Ovary (tissue), 9 donors: ENCODE results near the gene PGGHG. TPM values are rescaled to one million over a fixed set of nuclear protein-coding genes. Genes with fewer than 3 reads are reported as not detected.
"Not testable (repeated sequence)": the region's sequence is repeated elsewhere in the genome, so short reads cannot be mapped to it uniquely, and the experiment has no call there.

ENCODE experiments used
- DNase-seq, 5 donors: peaks; one replicate each; pipeline ENCODE4 v3.0.0-alpha.2; 2019 to 2020
- H3K27ac ChIP-seq, 2 donors: fragments of 200-600 bp; one replicate each; pipeline versions ENCODE4 v1.5.1 to v1.8.0; 2019 to 2022
- H3K27me3 ChIP-seq: fragments of 200-600 bp; one replicate; pipeline ENCODE4 v1.8.0; 2022
- H3K36me3 ChIP-seq: fragments of 200-600 bp; sonication (generic); one replicate; pipeline ENCODE4 v1.5.1; 2019
- H3K4me1 ChIP-seq: one replicate; pipeline ENCODE4 v1.8.1; 2013; ENCODE audit warnings: mild to moderate bottlenecking, moderate library complexity; ENCODE audit not compliant: insufficient read depth
- H3K4me3 ChIP-seq: fragments of 200-600 bp; sonication (generic); one replicate; pipeline ENCODE4 v1.5.1; 2017
- H3K9me3 ChIP-seq, 2 donors: fragments of 200-600 bp in 1 of 2; sonication (generic) in 1 of 2; one replicate each; pipeline versions ENCODE4 v1.5.1 to v1.8.1; 2013 to 2019; ENCODE audit warnings: mild to moderate bottlenecking in 1 of 2, moderate library complexity in 1 of 2
- CTCF ChIP-seq, 3 donors: fragments of 450-650 bp in 2 of 3; fragments of 200-600 bp in 1 of 3; IDR thresholded peaks; one replicate each; pipeline versions ENCODE4 v1.5.1 to v1.8.0; 2016 to 2022; ENCODE audit warnings: antibody characterized with exemption in 3 of 3, mild to moderate bottlenecking in 1 of 3
- EP300 ChIP-seq: sonication (generic); formaldehyde crosslinking; IDR thresholded peaks from one replicate; pipeline ENCODE4 v1.6.1; 2017; ENCODE audit warnings: antibody characterized with exemption
- POLR2A ChIP-seq: fragments of 450-650 bp; IDR thresholded peaks from one replicate; pipeline ENCODE4 v1.6.1; 2017; ENCODE audit warnings: antibody characterized with exemption, mild to moderate bottlenecking, moderate library complexity
- WGBS, 3 donors: extraction: QIAGEN DNeasy Blood & Tissue Kit in 1 of 3; methylation state at CpG; one replicate each; pipeline versions ENCODE4 v1.1.5 to v1.1.7; 2013 to 2017; 5-methylcytosine and 5-hydroxymethylcytosine counted together
- intact Hi-C, 4 donors: fragments of 100-400 bp; cut with DNase I; formaldehyde crosslinking; loops; one replicate each; pipeline versions ENCODE4 v1.11.0 to v1.15.1; 2022 to 2023
- polyA plus RNA-seq, 2 donors: library from polyadenylated mRNA; stranded (reverse); fragments of 200-250 nt in 1 of 2; fragments of 350-450 nt in 1 of 2; fragmentation: Illumina TruSeq in 1 of 2; extraction: RNeasy Lipid Tissue Mini Kit (QIAGEN cat#74804) in 1 of 2; gene quantifications; one replicate each; pipeline ENCODE4 v1.2.3, GENCODE V29; 2013 to 2014
- total RNA-seq, 7 donors: library from RNA; depleted of rRNA in 2 of 7; stranded (reverse); fragments of >200 nt in 2 of 7; fragmentation: NEBNext Ultra II Directional in 3 of 7; extraction: Animal tissue kit (Norgen Biotek cat#: 25700) in 3 of 7; gene quantifications; one replicate each; pipeline versions ENCODE4 v1.1.0 to v1.2.4, GENCODE V29; 2016 to 2023
- donor health status: DM: no; HTN: no; CAD: no; lungs with moderate emphysema.
- donor health status: DM: no; HTN: no; CAD: no.
- donor health status: Bipolar disorder and iron deficiency.
- donor health status: DM: yes; HTN: yes; CAD: no.
- donor health status: DM: no; HTN: no; CAD: no.
- donor health status: DM: yes; HTN: yes; CAD: no.

PGGHG gene
- total and polyA plus RNA-seq, 9 donors = 0.25 to 21.3 (median 9.3) TPM

GRCh38 chr11:319888-320273, 31.0 kb downstream of the PGGHG start:
- peaks cover 13% of the 10 kb centered on the region for H3K4me1 ChIP-seq
- not testable (repeated sequence) for H3K9me3 ChIP-seq, H3K36me3 ChIP-seq, H3K27me3 ChIP-seq
- peak; percentile 26 to 48 (median 41) for DNase-seq
- 0% methylated on average over 4 to 8 of the region's 10 CpGs for WGBS, 3 donors
- intact Hi-C loops = loop anchor here in 1 of 4 donors (5.0 kb wide), 1 partner anchor 37 kb away; no protein-coding TSS in a partner anchor
- peak overlapping the region; percentile 90 to 91 for H3K27ac ChIP-seq
- H3K4me3 ChIP-seq = peak overlapping the region; percentile 88
- TF ChIP-seq POLR2A = peak; percentile 1

- DNase-seq = peak in 3 of 5 donors; percentile 34 to 44 (median 38)
- Histone ChIP-seq H3K27me3 (no peaks in the 10 kb centered on the region), H3K4me3 (peak overlapping the region; percentile 17), H3K27ac (peak overlapping the region; percentile 83 to 94), H3K36me3 (no peaks in the 10 kb centered on the region), H3K4me1 (peaks cover 26% of the 10 kb centered on the region), H3K9me3 (no peaks in the 10 kb centered on the region)
- no peak for TF ChIP-seq CTCF (IDR thresholded peaks at IDR 0.05)
- no peak for TF ChIP-seq POLR2A
- TF ChIP-seq EP300 = no peak
- intact Hi-C loops = loop anchor here in 1 of 4 donors (5.0 kb wide), 1 partner anchor 33 kb away; no protein-coding TSS in a partner anchor
- 32 to 43% (median 36%) methylated on average over 11 of the region's 11 CpGs for WGBS, 3 donors
Observed at GRCh38 chr11:324156-324555, 35.2 kb downstream of the PGGHG start.

- DNase-seq = peak in 4 of 5 donors; percentile 79 to 86 (median 82)
- H3K4me1 ChIP-seq = peaks cover 26% of the 10 kb centered on the region
Observed at GRCh38 chr11:324593-325517, 35.9 kb downstream of the PGGHG start.

GRCh38 chr11:325796-326591, 37.1 kb downstream of the PGGHG start:
- TF ChIP-seq POLR2A (no peak), CTCF (IDR thresholded peaks at IDR 0.05) (no peak), EP300 (no peak)
- intact Hi-C loops = no loop called here
- Histone ChIP-seq H3K36me3 (no peaks in the 10 kb centered on the region), H3K4me1 (peaks cover 26% of the 10 kb centered on the region), H3K4me3 (no peak overlapping the region), H3K27me3 (no peaks in the 10 kb centered on the region), H3K27ac (peak overlapping the region; percentile 84 to 94), H3K9me3 (no peaks in the 10 kb centered on the region)
- DNase-seq = peak in 3 of 5 donors; percentile 43 to 55 (median 51)
- 78 to 84% (median 79%) methylated on average over 30 of the region's 30 CpGs for WGBS, 3 donors

More at GRCh38 chr11:324593-325517, 35.9 kb downstream of the PGGHG start:
- not testable (repeated sequence) for H3K36me3 ChIP-seq, H3K9me3 ChIP-seq, H3K27me3 ChIP-seq
- H3K27ac ChIP-seq = peak overlapping the region; percentile 83 to 94
- H3K4me3 ChIP-seq = peak overlapping the region; percentile 17
- WGBS, 3 donors = 8 to 19% (median 10%) methylated on average over 29 to 31 of the region's 34 CpGs
- intact Hi-C loops = loop anchor here in 1 of 4 donors (5.0 kb wide), 1 partner anchor 32 kb away; no protein-coding TSS in a partner anchor

GRCh38 chr11:326592-326841, 37.6 kb downstream of the PGGHG start:
- no peak for DNase-seq
- peak overlapping the region; percentile 84 to 94 for H3K27ac ChIP-seq
- H3K27me3 ChIP-seq = no peaks in the 10 kb centered on the region
- no peak overlapping the region for H3K4me3 ChIP-seq
- H3K36me3 ChIP-seq = no peaks in the 10 kb centered on the region
- peaks cover 26% of the 10 kb centered on the region for H3K4me1 ChIP-seq
- intact Hi-C loops = no loop called here
- no peaks in the 10 kb centered on the region for H3K9me3 ChIP-seq
- TF ChIP-seq POLR2A (no peak), CTCF (IDR thresholded peaks at IDR 0.05) (no peak), EP300 (no peak)
- 74 to 80% (median 77%) methylated on average over 4 to 6 of the region's 6 CpGs for WGBS, 3 donors
